Stomach (tissue), 4 donors: Measurements from ENCODE around the gene CST2.
A peak's percentile ranks its signal among the peaks of the same experiment; 100 is the strongest.

Source experiments
- POLR2AphosphoS5 ChIP-seq, 3 donors: sonication (generic); formaldehyde crosslinking; IDR thresholded peaks; one replicate each; pipeline ENCODE4 v1.6.1; 2016; ENCODE audit warnings: antibody characterized with exemption in 3 of 3
- TF ChIP-seq, protein P1 (sequence below), 7 experiments: fragments of 450-650 bp in 4 of 7; fragments of 200-600 bp in 3 of 7; sonication (generic) in 3 of 7; IDR thresholded peaks; one replicate each; pipeline ENCODE4 v1.5.1; 2016 to 2019; ENCODE audit warnings: antibody characterized with exemption in 7 of 7, control low read depth in 2 of 7, mild to moderate bottlenecking in 1 of 7

DNA sequence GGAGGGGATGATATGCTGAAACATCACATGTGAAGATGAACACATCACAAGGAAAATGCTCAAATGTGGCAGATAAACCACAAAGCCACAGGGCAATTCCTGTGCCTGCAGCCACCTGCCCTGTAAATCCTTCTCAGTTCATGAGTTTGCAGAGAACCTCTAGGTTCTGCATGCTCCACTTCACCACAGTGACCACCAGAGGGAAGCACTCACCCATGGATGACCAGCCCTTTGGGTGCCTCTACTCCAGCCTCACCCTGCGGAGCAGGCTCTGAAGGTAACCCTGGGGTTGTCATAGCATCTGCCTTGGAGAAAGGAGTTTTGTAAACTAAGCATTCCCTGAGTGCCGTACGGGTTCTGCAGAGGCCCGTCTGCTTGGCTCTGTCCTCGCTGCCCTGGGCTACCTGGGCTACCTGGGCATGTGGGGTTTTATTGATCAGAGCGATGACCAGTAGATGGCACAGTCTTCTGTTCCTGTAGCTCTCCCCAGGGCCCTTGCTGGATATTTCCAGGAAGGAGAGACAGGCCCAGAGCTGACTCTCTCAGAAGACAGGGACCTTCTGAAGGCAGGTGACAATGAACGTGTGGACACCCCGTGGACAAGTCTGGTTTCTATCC lies 44.1 kb downstream of the CST2 start:
- TF ChIP-seq, protein P1, sequence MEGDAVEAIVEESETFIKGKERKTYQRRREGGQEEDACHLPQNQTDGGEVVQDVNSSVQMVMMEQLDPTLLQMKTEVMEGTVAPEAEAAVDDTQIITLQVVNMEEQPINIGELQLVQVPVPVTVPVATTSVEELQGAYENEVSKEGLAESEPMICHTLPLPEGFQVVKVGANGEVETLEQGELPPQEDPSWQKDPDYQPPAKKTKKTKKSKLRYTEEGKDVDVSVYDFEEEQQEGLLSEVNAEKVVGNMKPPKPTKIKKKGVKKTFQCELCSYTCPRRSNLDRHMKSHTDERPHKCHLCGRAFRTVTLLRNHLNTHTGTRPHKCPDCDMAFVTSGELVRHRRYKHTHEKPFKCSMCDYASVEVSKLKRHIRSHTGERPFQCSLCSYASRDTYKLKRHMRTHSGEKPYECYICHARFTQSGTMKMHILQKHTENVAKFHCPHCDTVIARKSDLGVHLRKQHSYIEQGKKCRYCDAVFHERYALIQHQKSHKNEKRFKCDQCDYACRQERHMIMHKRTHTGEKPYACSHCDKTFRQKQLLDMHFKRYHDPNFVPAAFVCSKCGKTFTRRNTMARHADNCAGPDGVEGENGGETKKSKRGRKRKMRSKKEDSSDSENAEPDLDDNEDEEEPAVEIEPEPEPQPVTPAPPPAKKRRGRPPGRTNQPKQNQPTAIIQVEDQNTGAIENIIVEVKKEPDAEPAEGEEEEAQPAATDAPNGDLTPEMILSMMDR (IDR thresholded peaks at IDR 0.05): peak in 2 of 7 experiments; percentile 22 to 32
- no peak for TF ChIP-seq POLR2AphosphoS5 (IDR thresholded peaks at IDR 0.05)
